Ecto neural progenitor cell (in vitro differentiated cells): ENCODE results near the gene PTPN14.
"Not testable (repeated sequence)": the region's sequence is repeated elsewhere in the genome, so short reads cannot be mapped to it uniquely, and the experiment has no call there.

Experiments
- DNase-seq: peaks from one replicate; pipeline ENCODE4 v3.0.0-alpha.2; 2018; ENCODE audit warnings: low spot score

Gene PTPN14

DNA sequence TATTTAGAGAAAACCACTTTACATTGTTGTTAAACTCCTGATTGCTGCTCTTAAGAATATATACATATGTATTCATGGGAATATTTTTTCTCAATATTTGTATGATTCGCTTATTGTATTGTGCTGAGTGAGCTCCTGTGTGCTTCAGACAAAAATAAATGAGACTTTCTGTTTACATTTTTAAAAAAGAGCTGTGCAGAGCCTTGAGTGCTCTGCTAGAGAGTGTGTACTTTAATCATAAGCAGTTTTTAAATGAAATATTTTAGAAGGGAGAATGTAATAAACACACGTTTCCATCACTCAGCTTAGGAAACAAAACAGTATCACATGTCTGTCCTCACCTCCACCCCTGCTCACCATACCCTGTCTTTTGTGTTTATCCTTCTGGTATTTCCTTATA lies 9.7 kb downstream of the PTPN14 start:
- no peak for DNase-seq

DNA sequence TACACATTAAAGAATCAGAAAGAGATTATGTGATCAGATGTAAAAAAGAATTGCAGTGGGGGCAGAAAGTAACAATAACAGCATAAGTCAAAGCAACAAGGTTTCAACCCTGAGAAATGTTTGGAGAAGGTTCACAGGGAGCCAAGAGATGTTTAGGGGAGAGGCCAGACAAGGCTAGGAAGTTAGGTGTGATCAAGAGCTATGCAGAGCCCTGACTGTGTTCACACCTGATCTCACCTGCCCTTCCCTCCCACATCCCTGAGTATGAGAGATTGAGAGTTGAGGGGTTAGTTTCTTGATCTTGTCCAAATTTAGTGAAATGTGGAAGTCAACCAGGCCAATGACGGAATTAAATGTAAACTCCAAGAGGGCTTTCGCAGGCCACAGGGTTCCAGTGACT lies 10.2 kb downstream of the PTPN14 start:
- DNase-seq: no peak

DNA sequence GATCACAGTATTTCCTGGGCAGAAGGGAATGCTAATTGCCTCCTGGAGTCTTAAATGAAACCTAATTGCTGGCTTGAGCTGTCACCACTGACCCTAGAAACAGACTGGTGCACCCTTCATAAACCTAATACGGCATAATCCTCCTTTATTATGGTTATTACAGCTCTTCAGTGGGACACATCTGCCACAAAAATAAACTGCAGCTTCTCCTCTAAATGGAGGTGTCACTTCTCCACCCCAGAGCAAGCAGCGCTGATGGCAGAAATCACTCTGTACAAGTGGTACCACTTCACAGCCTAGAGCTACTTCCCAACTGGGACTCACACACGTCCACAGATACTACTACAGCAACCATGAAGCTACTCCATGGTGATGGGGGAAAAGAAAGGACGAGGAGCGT lies 11.1 kb downstream of the PTPN14 start:
- no peak for DNase-seq

DNA sequence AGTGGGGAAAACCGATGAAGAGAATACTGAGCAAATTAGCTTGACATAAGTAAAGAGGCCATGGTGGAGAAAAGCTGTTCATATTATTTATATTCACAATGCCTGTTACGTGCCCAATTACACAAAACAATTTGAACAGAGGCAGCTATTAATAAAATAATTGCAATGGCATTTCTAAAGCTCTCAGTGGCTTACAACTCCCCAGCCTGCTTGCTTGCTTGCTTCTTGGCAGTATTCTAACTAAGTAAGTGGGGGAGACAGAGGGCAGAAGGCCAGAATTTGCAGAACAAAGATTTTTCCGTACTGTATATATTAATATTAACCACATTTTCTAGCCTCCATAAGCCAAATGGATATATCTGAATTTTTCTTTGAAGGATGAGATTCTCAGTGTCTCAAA lies 12.9 kb downstream of the PTPN14 start:
- DNase-seq: no peak

DNA sequence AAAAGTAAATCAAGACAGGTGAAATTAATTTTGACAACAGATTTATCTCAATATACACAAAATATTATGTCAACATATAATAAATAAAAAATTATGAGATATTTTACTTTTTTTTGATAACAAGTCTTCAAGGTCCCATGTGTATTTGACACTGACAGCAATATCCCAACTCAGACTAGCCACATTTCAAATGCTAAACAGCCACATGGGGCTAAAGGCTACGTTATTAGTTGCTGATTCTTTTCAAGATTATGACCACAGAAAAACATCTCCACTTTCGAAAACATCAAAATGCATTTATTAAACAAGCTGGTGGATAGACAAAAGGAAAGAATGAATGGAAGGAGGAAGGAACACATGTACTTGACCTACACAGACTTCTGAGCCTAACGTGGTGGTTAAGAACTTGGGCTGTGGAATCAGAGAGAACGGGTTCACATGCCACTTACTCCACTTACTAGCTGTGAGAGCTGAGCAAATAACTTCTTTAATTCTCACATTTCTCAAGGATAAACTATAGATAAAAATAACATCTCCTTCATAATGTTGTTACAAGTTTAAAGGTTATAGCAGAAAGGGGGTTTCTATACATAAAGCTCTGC lies 13.4 kb downstream of the PTPN14 start:
- DNase-seq: no peak

DNA sequence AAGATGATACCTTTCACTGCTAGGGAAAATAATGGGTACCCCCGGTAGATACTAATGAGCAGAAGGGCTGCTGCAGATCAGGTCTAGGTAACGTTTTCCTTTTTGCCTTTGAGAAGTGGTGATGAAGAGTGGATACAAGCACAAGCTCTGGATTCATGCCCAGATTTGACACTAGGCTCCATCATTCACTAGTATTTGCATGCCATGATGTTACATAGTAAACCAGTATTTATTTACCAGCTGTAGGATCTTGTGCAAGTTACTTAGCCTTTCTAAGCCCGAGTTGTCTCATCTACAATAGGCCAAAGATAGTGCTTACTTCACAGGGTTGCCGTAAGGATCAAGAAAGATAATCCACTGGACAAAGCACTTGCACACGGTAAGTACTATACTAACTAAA lies 14.2 kb downstream of the PTPN14 start:
- no peak for DNase-seq

DNA sequence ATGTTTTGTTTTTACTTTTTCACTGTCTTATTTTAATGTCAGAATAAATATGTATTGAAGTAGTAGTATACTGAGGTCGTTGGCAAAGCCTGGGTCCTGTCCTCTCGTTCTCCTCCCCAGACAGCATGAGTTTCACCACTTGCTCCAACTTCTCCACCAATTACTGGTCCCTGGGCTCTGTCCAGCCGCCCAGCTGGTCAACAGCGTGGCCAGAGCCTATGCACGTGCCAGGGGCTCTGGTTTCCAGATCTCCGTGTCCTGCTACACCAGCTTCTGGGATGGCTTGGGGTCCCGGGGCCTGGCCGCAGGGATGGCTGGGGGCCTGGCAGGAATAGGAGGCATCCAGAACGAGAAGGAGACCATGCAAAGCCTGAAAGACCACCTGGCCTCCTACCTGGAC lies 19.3 kb downstream of the PTPN14 start:
- DNase-seq: no peak

DNA sequence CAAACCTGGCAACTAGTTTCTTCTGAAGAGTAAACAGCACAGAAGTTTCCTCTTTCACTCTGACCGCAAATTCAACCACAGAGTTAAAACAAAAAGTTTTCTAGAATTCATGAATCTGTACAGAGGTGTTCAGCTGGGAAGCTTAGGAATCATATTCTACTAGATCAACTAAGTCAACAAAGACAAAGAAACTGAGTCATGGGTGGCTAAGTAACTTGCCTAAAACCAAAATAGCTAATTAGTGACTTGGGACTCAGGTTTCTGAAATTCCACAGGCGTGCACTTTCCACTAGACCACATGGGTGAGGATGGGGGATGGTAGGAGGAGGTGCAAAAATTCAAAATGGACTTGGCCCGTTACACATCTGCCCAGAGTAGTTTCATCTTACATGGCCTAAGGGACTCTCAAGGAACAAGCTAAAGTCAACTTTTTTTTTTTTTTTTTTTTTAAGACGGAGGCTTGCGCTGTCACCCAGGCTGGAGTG lies 25.8 kb downstream of the PTPN14 start:
- no peak for DNase-seq

DNA sequence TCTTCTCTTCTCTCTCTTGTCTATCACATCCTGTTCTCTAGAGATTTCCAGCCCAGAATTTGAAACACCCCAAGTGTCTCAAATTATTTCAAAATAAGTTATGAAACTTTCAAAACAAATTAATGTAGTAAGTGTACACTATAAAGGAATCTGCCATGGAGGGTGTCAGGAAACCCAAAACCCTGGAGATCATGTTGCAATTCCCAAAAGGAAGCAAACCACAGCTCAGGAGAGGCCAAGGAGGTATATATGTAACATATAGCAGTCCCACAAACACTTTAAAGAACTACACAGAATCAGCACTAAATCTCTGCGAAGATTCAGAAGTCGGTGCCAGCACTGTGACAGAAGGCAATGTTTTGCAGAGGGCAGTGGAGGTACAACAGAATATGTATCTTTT lies 26.6 kb downstream of the PTPN14 start:
- no peak for DNase-seq

DNA sequence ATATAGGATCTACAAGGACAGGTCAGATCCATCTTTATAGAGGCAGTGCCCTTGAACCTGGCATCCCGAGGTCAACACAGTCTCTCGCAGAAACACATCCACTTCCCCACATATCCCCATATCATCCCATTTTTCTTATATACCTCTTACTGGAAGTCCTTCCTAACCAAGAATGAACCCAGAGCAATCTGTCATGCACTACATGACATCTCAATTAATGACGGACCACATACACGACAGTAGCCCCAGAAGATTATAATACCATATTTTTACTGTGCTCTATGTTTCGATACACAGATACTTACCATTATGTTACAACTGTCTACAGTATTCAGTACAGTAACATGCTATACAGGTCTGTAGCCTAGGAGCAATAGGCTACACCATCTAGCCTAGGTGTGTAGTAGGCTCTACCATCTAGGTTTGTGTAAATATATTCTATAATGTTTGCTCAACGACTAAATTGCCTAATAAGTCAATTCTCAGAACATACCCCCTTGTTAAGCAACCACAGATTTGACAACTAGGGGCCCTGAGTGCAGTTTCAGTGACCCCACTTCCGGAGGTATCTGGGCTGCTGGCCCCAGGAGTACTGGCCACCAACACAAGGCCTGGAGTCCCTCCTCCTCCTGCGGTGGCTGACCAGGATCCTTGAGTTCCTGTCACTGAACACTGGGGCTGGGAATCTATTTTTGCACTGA lies 28.1 kb downstream of the PTPN14 start:
- DNase-seq: no peak

DNA sequence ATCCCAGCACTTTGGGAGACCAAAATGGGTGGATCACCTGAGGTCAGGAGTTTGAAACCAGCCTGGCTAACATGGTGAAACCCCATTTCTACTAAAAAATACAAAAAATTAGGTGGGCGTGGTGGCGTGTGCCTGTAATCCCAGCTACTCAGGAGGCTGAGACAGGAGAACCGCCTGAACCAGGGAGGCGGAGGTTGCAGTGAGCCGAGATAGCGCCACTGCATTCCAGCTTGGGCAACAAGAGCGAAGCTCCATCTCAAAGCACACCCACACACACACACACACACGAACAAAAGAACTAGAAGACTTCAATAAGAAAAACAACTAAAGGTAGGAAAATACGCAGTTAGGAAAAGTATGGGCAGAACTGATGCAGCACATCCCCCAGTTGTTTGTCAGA lies 29.9 kb downstream of the PTPN14 start:
- not testable (repeated sequence) for DNase-seq

DNA sequence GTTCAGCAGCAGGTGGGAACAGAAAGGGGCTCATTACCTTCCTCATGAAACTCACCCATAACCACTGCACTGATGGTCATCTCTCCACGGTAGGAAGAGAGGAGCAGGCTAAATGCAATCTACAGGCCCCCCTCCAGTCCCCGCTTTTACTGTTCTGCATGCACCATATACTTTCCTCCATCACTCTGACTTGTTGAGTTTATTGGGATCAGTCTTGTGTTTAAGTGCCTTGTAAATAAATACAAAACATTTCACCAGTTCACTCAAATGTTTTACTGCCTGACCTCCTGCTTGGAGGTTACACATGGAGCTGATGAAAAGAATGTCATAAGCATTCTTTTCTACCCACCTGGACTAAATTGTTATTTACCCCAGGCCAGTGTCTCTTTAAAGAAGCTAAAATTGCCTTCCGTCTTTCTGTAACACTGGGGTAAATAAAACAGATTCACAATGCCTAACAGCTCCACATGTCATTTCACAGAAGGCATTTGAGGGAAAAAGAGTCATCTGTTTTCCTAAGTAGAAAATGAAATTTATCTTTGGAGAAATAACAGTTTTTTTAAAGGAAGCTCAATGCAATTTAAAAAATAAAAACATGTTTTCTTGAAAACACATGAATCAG lies 30.7 kb downstream of the PTPN14 start:
- no peak for DNase-seq

DNA sequence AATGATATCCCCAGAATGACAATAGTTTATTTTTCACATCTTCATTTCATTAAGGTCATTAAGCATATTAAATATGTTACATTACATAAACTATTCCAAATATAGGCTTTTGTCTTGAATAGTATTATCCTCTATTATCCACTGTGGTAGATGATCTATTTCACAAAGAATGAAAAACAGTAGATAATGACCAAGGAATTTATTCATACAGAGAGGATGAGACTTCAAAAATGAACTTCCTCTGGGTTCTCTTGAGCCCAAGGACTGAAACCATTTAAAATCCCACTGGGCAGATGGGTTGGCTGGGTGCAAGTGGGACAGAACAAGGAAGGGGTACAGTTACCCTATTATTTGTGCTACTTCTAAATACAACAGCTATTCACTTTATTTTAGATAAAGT lies 33.0 kb downstream of the PTPN14 start:
- DNase-seq: no peak

DNA sequence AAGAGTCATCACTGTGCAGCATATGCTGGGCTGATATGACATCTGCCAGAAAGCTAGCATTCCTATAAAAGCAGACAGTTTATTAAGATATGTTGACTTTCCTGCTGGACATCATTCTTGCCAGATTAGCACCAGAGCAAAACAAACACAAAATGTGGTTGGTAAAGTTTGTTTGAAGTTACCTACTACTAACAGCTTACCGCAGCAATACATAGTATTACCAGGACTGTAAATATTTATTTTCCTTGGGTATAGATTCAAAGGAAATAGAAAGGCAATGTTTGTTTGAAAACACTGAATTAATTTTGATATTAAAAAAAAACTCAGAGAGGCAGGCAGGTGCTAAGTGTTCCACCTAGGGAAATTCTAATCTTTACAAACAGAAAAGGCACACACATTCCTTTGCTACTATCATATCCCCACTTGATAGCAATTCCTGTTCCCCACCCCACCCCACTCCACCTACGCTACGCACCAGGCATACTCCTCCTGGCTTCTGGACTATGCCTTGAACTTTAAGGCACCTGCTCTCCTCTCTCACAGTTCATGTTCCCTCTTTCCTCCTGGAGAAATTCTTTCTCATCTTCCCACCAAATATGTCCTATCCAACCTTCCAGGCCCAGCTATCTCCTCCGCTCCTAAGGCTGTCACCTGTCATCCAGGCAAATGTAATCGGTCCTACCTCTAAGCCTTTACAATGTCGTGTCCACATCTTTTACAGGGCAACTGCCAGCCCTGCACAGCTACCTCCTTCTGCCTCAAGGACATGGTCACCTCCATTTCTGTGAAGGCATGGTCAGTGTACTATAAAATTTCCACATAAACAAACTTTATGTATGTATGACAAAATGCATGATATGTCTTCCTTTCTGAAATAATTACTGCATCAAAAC lies 34.7 kb downstream of the PTPN14 start:
- no peak for DNase-seq

DNA sequence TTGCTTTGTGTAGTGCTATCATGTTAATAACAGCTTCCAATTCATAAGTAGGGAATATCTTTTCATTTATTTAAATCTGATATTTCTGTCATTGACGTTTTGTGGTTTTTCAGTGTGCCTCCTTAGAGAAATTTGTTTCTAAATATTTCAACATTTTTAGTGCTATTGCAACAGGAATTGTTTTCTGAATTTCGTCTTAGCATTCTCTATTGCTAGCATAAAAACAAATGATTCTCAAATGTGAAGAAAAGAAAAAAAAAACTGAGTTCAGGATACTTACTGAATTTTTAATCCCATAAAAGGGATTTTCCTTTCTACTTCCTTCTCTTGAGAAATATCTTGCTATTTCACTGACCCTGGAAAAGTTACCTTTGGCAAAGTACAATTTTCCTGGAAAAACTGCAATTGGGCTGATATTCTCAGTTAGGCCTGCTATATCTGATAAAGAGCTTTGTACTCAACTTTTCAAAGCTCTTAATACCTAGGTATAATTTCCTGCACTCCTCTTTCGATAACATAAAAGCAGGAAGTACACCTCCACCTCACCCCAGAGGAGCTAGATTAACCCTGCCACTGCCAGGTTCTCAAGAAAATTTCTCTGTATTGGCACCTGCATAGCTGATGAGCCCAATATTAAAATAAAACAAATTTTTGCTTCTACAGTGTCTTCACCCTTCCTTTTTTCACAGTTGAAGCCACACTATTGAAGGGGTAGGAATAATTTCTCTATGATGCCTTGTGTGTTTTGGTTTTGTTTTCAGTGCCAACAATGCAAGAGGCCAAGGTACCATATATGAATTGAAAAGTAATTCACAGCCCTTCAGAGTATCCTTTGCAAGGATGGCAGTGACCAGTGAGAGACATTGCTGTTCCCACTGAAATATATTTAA lies 35.6 kb downstream of the PTPN14 start:
- DNase-seq: no peak

DNA sequence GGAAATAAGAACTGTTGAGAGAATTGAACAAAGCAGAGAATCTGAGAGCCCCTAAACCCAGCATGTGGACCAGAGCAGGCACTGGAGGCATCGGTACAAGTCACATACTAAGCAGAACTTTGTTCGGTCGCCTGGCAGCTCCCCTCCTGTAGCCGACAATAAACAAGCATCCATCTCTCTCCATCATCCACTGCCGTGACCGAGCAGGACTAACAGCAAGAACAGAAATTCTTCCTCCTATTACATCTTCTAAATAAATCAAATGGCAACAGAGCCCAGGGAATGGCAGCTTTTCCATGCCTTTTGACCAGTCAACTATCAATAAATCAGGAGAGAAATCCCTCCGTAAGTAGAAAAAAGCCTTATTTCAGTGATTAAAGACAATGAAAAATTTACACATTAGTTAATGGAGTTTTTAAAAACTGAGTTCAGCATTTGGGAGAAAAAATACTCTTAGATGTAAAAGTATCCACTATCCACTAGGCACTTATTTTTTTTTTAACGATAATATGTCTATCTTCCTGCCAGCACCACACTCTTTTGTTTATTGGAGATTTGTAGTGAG lies 36.5 kb downstream of the PTPN14 start:
- no peak for DNase-seq

DNA sequence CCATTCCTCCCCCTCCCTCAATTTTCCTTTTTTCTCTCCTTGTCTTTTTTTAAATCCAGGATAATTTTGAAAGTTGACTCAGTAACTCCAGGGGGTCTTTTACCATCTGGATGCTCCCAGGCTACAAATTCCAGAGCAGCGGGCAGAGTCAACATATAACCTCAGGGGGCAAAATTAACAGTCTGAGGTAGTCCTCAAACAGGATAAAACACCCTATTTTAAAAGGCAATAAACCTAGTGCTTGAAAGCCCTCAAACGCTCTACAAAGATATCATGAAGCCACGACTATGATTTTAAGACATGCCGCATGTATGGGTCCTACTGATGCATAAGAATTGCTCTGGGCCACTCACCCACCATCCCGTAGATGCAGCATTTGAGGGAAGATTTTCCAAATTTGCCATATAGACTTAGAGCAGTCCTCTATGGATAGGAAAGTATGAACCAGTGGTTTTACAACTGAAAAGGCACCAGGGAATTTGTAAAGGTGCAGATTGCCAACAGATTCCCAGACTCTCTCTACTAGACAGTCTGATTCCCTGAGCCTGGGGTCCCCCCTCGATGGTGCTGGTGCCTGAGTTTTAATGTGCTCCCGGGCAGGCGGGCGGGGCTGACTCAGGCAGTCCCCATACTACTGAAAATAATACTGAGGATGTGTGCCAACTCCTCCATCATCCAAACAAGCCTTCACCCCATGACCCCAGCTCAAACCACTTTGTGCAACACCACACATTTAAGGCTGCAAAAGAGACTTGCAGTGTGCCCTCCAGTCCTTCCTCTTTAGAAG lies 37.2 kb downstream of the PTPN14 start:
- no peak for DNase-seq

DNA sequence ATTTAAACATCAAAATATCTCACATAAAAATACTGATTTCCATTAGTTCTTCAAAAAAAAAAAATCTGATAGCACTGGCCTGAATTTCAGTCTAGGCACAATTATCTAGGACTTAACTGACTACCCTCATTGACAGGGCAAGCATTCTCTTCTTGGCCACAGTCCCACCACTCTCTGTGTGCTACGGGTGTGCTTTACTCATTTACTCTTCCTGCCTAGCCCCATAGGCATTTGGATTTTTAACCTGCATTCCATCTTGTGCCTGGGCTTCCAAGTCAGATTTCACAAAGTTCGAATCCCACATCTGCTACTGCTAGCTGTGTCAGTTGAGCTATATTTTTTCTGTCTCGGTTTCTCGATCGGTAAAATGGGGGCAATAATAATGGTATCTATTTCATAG lies 38.0 kb downstream of the PTPN14 start:
- DNase-seq: no peak

DNA sequence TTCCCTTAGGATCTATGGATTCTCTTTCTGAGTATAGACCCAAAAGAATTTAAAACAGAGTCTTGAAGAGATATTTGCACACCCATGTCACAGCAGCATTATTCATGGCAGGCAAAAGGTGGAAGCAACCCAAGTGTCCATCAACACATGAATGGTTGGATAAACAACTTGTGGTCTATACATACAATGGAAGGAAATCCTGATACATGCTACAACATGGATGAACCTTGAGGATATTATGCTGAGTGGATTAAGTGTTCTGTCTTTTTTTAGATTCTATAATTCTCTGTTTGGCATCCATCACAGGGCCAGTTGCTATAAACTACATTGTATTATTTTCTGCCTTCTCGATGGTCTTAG lies 39.8 kb downstream of the PTPN14 start:
- DNase-seq: no peak

DNA sequence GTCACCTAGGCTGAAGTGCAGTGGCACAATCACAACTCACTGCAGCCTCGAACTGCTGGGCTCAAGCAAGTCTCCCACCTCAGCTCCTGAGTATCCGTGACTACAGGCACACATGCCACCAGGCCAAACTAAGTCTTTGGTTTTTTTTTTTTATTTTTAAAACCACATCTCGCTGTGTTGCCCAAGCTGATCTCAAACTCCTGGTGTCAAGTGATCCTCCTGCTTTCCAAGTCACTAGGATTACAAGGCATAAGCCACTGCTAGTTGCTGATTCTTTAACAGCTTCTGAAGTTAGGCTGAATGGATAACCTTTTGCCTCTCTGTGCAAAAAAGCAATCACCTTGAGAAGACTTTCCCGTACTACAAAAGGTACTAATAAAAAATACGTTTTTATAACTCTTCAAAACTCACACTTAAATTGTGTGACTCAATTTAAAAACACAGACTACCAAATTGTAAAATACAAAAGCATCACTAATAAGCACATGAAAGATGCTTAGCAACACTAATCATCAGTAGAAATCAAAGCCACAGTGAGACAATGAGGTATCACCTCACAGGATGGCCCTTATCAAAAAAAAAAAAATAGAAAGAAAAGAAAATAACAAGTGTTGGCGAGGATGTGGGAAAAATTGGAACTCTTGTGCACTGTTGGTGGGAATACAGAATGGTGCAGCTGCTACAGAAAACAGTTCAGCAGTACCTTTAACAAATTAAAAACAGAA lies 40.3 kb downstream of the PTPN14 start:
- no peak for DNase-seq
